Activated T-cell treated with anti-CD3 and anti-CD28 coated beads, Interleukin-2, amount 50 U/mL, for 72 hours (primary cell): ENCODE data around the gene AKAP10. TPM values are rescaled to one million over a fixed set of nuclear protein-coding genes. Genes with fewer than 3 reads are reported as not detected.
"Not testable (repeated sequence)": the region's sequence is repeated elsewhere in the genome, so short reads cannot be mapped to it uniquely, and the experiment has no call there.

Experiments
- ATAC-seq, 2 donors: fragments of 150-1000 bp; cut with Tn5 transposase; replicated peaks in 1 of 2; 2 replicates each; pipeline ENCODE4 v1.10.0; 2021; ENCODE audit warnings: moderate library complexity in 2 of 2, mild to moderate bottlenecking in 1 of 2
- DNase-seq, 2 donors: peaks; one replicate each; pipeline ENCODE4 v3.0.0; 2021 to 2022; ENCODE audit warnings: mixed read lengths in 1 of 2
- H3K27ac Mint-ChIP-seq: one replicate; pipeline ENCODE4 v1.8.0; 2022; ENCODE audit warnings: mild to moderate bottlenecking, moderate library complexity, mixed read lengths
- H3K27me3 Mint-ChIP-seq: one replicate; pipeline ENCODE4 v1.8.0; 2022; ENCODE audit warnings: low read depth, mixed read lengths
- H3K36me3 Mint-ChIP-seq, 2 donors: one replicate each; pipeline ENCODE4 v1.8.0; 2022; ENCODE audit warnings: mixed read lengths in 2 of 2, mild to moderate bottlenecking in 1 of 2; ENCODE audit not compliant: insufficient read depth in 2 of 2
- H3K4me1 Mint-ChIP-seq: one replicate; pipeline ENCODE4 v1.8.0; 2022; ENCODE audit warnings: low read depth, mixed read lengths
- H3K4me3 Mint-ChIP-seq, 2 donors: one replicate each; pipeline ENCODE4 v1.8.0; 2022; ENCODE audit warnings: mild to moderate bottlenecking in 2 of 2, mixed read lengths in 2 of 2, moderate library complexity in 2 of 2
- H3K9me3 Mint-ChIP-seq, 2 donors: one replicate each; pipeline ENCODE4 v1.8.0; 2022; ENCODE audit warnings: mixed read lengths in 2 of 2
- total RNA-seq, 2 donors: library from RNA; stranded (reverse); gene quantifications; one replicate each; pipeline ENCODE4 v1.2.3, GENCODE V29; 2022

The AKAP10 gene
- total RNA-seq, 2 donors from 2014 or later = 31.3 to 34.9 TPM

GRCh38 chr17:19860647-19861177 is 116.9 kb downstream of the AKAP10 start:
- H3K36me3 Mint-ChIP-seq, H3K27ac Mint-ChIP-seq, H3K4me1 Mint-ChIP-seq, ATAC-seq, DNase-seq, H3K27me3 Mint-ChIP-seq, H3K9me3 Mint-ChIP-seq, H3K4me3 Mint-ChIP-seq: not testable (repeated sequence)

- DNase-seq = no peak
- Mint-ChIP-seq H3K9me3 (no peaks in the 10 kb centered on the region), H3K36me3 (no peaks in the 10 kb centered on the region), H3K4me1 (no peaks in the 10 kb centered on the region), H3K4me3 (no peak overlapping the region), H3K27ac (no peak overlapping the region), H3K27me3 (no peaks in the 10 kb centered on the region)
- no peak for ATAC-seq
Measured at GRCh38 chr17:19857640-19858039, 120.0 kb downstream of the AKAP10 start.

Other genes starting within 250 kb of the AKAP10 start
- gene ALDH3A1, start 229.5 kb downstream of the AKAP10 start, total RNA-seq = under 1 TPM in 1 of 2 donors, not detected in 1; 0.34 TPM
- 10 to 100 TPM; 13.9 to 14.5 TPM for gene ULK2, start 109.9 kb downstream of the AKAP10 start, total RNA-seq
- 10 to 100 TPM; 10.3 to 12.9 TPM for gene SPECC1, start 31.5 kb upstream of the AKAP10 start, total RNA-seq